Tibial nerve (tissue), 4 donors: Measurements from ENCODE around the gene MTHFR. TPM values are rescaled to one million over a fixed set of nuclear protein-coding genes. Genes with fewer than 3 reads are reported as not detected.

Experiments used
- DNase-seq, 2 donors: peaks; one replicate each; pipeline ENCODE4 v3.0.0-alpha.2; 2019; ENCODE audit warnings: low spot score in 2 of 2
- H3K27ac ChIP-seq, 4 donors: fragments of 200-600 bp; sonication (generic) in 3 of 4; one replicate each; pipeline ENCODE4 v1.5.1; 2017 to 2019; ENCODE audit warnings: mild to moderate bottlenecking in 1 of 4
- H3K27me3 ChIP-seq, 2 donors: fragments of 200-600 bp; sonication (generic) in 1 of 2; one replicate each; pipeline versions ENCODE4 v1.5.1 to v1.6.0; 2017 to 2019
- H3K36me3 ChIP-seq, 3 donors: fragments of 200-600 bp; sonication (generic); one replicate each; pipeline ENCODE4 v1.5.1; 2018 to 2019
- H3K4me1 ChIP-seq, 4 donors: fragments of 200-600 bp; sonication (generic) in 3 of 4; one replicate each; pipeline ENCODE4 v1.5.1; 2017 to 2019
- H3K4me3 ChIP-seq, 4 donors: fragments of 200-600 bp; sonication (generic) in 3 of 4; one replicate each; pipeline ENCODE4 v1.5.1; 2017 to 2019; ENCODE audit warnings: mild to moderate bottlenecking in 1 of 4, moderate library complexity in 1 of 4
- H3K9me3 ChIP-seq, 4 donors: fragments of 200-600 bp; sonication (generic) in 3 of 4; one replicate each; pipeline ENCODE4 v1.5.1; 2017 to 2019
- CTCF ChIP-seq, 5 experiments: fragments of 200-600 bp in 3 of 5; fragments of 450-650 bp in 2 of 5; sonication (generic) in 3 of 5; IDR thresholded peaks; one replicate each; pipeline ENCODE4 v1.5.1; 2016 to 2019; ENCODE audit warnings: antibody characterized with exemption in 5 of 5, mild to moderate bottlenecking in 3 of 5, moderate library complexity in 2 of 5
- EP300 ChIP-seq, 2 donors: sonication (generic); formaldehyde crosslinking; IDR thresholded peaks; one replicate each; pipeline ENCODE4 v1.6.1; 2017; ENCODE audit warnings: antibody characterized with exemption in 2 of 2, mild to moderate bottlenecking in 1 of 2
- POLR2A ChIP-seq, 2 donors: fragments of 450-650 bp; IDR thresholded peaks; one replicate each; pipeline ENCODE4 v1.6.1; 2017; ENCODE audit warnings: antibody characterized with exemption in 2 of 2, mild to moderate bottlenecking in 2 of 2, moderate library complexity in 2 of 2
- WGBS, 2 donors: methylation state at CpG; one replicate each; pipeline ENCODE4 v1.1.5; 2018; 5-methylcytosine and 5-hydroxymethylcytosine counted together
- total RNA-seq, 4 donors: library from RNA; depleted of rRNA; stranded (reverse); fragments of >200 nt; gene quantifications; one replicate each; pipeline ENCODE4 v1.1.0, GENCODE V29; 2016

Gene MTHFR
- total RNA-seq, 4 donors from 2014 or later, result 61.2 to 93.9 (median 69.9) TPM

- Histone ChIP-seq H3K27ac (peak overlapping the region; percentile 91 to 98 (median 94)), H3K36me3 (peaks cover 0 to 56% (median 19%) of the 10 kb centered on the region in 3 donors), H3K27me3 (no peaks in the 10 kb centered on the region), H3K4me3 (no peak overlapping the region), H3K9me3 (no peaks in the 10 kb centered on the region), H3K4me1 (peaks cover 0 to 92% (median 56%) of the 10 kb centered on the region in 4 donors)
- peak; percentile 84 to 94 for DNase-seq
- TF ChIP-seq EP300 (IDR thresholded peaks at IDR 0.05) (peak; percentile 100), POLR2A (IDR thresholded peaks at IDR 0.05) (peak; percentile 61 to 71), CTCF (IDR thresholded peaks at IDR 0.05) (peak in 1 of 5 experiments; percentile 19)
- WGBS, 2 donors, result 37 to 43% methylated on average over 19 of the region's 19 CpGs
These were observed 14.7 kb downstream of the MTHFR start for GRCh38 chr1:11790880-11791715.

DNA sequence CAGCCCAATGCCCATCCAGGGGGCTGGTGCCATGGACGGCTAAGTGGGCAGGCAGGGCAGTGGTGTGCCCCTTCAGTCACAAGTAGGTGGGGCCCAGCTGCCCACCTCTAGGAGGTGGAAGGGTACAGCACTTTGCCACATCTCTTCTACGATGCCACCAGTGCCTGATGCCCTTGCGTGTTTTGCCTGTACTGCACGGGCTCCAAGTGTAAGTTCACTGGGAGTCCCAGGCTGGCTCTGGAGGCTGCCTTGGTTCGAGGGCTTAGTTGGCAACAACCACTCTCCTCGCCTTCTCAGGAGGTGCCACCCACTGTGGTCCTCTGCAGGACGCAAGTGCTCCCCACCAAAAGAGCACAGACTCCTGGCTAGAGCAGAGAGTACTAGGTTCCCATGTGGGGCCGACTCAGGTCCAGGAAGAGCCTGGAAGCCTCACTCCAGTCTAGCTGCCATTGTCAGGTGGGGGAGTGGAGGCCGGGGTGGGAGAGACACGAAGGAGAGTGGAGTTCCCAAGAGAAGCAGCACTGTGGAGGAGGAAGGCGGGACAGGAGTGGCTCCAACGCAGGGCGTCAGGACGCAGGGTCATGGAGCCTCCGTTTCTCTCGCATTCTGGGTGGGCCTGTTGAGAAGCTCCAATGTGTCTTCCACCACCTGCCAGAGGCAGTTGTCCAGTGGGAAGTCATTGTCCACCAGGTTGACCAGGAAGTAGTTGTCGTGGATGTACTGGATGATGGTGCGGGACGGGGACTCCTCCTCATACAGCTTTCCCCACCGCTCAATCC lies 15.5 kb downstream of the MTHFR start:
- Histone ChIP-seq H3K27ac (peak overlapping the region; percentile 91 to 98 (median 94)), H3K9me3 (no peaks in the 10 kb centered on the region), H3K4me1 (peaks cover 0 to 92% (median 62%) of the 10 kb centered on the region in 4 donors), H3K36me3 (peaks cover 0 to 48% (median 12%) of the 10 kb centered on the region in 3 donors), H3K4me3 (no peak overlapping the region), H3K27me3 (no peaks in the 10 kb centered on the region)
- DNase-seq, result no peak
- TF ChIP-seq POLR2A (IDR thresholded peaks at IDR 0.05), result no peak
- no peak for TF ChIP-seq CTCF (IDR thresholded peaks at IDR 0.05)
- TF ChIP-seq EP300 (IDR thresholded peaks at IDR 0.05), result no peak
- WGBS, 2 donors, result 55 to 63% methylated on average over 17 to 20 of the region's 20 CpGs

DNA sequence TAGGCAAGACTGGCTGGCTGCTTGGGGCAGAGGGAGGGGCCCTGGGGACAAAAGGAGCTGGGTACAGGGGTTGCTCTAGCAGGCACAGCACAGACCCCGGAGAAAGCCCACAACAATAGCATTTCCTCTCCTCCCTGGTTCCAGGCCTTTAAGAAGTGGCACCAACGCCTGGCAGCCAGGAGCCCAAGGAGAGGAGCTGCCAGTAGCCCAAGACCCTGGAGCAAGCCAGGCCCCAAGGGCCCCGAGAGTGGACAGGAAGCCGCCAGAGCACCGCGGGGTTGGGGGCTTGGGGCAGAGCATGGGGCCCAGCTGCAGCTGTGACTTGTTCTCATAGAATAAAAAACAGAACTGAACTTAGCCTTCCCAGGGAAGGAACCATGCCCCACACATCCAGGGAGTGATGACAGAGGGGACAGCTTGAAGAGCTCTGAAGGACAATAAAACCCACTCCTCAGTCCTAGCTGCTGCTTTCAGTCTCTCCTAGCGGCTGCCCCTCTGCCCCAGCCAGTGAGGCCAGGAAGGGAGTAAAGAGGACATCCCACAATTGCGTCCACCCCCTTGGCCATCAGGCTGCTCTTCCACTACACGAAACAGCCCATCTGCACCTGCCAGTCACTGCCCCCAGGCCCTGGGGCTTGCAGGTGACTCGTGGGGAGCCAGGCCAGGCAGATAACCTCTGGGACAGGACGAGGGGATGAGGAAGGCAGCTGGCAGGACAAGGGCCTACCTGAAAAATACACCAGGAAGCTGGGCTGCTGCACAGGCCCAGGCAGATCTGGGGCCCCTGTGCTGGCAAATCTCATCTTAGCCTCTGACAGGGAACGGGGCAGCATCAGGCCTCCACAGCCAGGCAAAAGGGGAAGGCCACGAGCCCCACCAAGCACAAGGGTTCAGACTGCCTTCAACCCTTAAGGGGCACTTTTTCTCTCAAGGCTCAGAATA lies 16.4 kb downstream of the MTHFR start:
- peaks cover 0 to 92% (median 67%) of the 10 kb centered on the region in 4 donors for H3K4me1 ChIP-seq
- peak overlapping the region; percentile 91 to 98 (median 94) for H3K27ac ChIP-seq
- H3K9me3 ChIP-seq, result no peaks in the 10 kb centered on the region
- TF ChIP-seq CTCF (IDR thresholded peaks at IDR 0.05) (no peak), EP300 (IDR thresholded peaks at IDR 0.05) (no peak), POLR2A (IDR thresholded peaks at IDR 0.05) (no peak)
- H3K36me3 ChIP-seq, result peaks cover 0 to 39% (median 6%) of the 10 kb centered on the region in 3 donors
- no peak for DNase-seq
- no peaks in the 10 kb centered on the region for H3K27me3 ChIP-seq
- H3K4me3 ChIP-seq, result no peak overlapping the region
- 48 to 60% methylated on average over 12 to 13 of the region's 13 CpGs for WGBS, 2 donors

DNA sequence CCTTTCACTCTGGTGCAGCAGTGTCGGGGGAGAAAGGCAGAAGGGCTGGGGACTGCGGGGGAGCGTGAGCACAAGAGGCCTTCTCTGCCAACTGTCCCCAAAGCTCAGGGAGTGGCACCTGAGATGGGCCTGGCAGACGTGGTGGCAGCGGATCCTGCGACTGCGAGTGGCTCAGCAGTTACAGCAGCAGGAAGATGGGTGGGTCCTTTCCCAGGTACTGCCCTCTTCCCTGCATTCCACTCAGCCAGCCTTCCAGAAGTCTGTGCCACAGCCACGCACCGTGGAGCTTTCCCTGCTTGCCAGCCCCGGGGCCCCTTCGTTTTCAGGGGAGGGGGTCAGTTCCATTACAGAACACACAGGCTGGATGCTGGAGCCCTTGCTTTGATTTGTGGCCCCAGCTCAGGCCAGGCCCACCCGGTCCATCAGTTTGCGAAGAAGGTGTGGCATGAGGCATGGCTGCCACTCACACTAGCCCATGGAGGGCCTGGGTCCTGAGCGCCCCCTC lies 17.2 kb downstream of the MTHFR start:
- WGBS, 2 donors, result 80 to 85% methylated on average over 14 of the region's 14 CpGs
- no peak for DNase-seq
- Histone ChIP-seq H3K4me1 (peaks cover 0 to 87% (median 68%) of the 10 kb centered on the region in 4 donors), H3K36me3 (peaks cover 0 to 31% (median 2%) of the 10 kb centered on the region in 3 donors), H3K4me3 (no peak overlapping the region), H3K27me3 (no peaks in the 10 kb centered on the region), H3K9me3 (no peaks in the 10 kb centered on the region), H3K27ac (peak overlapping the region; percentile 91 to 98 (median 94))
- TF ChIP-seq CTCF (IDR thresholded peaks at IDR 0.05) (no peak), POLR2A (IDR thresholded peaks at IDR 0.05) (no peak), EP300 (IDR thresholded peaks at IDR 0.05) (no peak)
